COLO829 (cell line): Measurements from ENCODE around the gene IFITM1.
A peak's percentile ranks its signal among the peaks of the same experiment; 100 is the strongest.

ENCODE experiments used
- DNase-seq: peaks from one replicate; pipeline ENCODE4 v3.0.0; 2012; ENCODE audit warnings: low spot score

Gene IFITM1

GRCh38 chr11:293852-294661 is 19.8 kb upstream of the IFITM1 start:
- no peak for DNase-seq

- DNase-seq, result no peak
Measured at GRCh38 chr11:294780-295179, 19.1 kb upstream of the IFITM1 start.

DNA sequence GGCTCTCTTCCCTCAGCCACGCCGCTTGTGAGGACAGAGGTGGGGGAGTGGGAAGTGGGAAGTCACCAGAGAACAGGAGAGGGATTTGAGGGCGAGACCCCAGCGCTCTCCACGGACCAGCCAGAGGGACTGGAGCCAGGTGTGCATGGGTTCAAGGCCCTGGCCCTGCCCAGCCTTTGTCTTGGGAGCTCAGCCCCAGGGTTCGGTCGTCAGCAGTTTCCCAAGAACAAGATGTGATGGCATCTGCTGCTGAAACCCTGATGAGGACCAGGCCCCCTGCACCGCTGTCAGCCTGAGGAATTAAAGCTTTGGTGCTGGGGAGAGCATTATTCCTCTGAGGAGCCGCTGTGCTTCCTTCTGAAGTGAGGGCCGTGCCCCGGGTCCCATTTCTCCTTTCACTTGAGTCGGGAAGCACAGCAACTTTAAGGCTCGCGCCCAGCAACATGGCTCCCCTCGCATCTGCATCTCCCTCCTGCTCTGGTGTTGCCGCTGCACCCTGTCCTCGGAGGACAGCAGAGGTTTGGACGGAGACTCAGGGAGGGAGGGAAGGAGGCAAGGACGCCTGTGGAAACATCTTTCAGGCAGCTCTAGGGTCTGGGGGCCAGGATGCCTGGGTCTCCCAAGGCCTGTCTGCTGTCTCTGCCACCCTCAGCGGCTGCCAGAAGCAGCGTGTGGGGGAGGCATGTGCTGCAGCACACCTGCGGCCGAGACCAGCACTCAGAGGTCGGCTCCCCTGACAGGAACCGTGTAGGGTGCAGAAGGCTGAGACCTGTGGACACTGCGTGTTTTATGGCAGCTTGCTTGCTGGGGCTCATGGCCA is 18.3 kb upstream of the IFITM1 start:
- DNase-seq, result no peak

GRCh38 chr11:296171-297050 is 17.4 kb upstream of the IFITM1 start:
- DNase-seq, result no peak

- no peak for DNase-seq
Measured at GRCh38 chr11:297051-297585, 16.7 kb upstream of the IFITM1 start.

DNA sequence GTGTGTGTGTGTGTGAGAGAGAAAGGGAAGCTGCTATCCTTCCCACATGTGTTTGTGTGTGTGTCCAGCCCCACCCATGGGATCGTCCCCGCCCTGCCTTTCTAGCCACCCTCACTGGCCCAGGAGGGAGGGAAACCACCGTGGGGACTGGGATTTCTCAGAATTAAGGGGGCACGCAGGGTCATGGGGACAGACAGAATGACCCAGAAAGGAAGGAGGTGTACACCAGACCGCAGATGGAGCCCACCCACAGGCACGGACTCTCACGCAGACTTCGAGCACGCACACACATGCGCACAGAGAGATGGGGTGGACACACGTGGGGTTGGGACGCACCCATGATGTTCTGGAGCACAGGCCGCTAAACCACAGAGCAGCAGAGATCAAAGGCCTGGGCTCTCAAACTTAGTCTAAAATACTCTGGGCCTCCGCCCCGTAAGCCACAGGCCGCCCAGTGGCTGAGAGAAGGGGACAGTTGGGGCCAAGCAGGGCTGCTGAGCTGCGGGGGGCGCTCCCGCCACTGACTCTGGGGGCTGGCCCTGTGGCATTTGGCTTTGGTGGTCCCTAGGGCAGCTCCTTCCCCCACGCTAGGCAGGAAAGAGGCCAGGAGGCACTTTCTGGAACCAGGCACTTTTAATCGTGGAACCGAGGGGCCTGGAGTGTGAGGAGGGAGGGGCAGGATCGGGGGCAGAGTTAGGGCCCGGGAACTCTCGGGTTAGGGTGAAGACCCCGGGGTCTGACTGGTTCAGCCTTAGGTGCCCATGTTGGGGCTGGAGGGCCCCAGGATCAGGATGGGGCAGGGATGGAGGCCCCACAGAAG is 16.0 kb upstream of the IFITM1 start:
- no peak for DNase-seq

GRCh38 chr11:298406-299065 is 15.3 kb upstream of the IFITM1 start:
- no peak for DNase-seq

DNA sequence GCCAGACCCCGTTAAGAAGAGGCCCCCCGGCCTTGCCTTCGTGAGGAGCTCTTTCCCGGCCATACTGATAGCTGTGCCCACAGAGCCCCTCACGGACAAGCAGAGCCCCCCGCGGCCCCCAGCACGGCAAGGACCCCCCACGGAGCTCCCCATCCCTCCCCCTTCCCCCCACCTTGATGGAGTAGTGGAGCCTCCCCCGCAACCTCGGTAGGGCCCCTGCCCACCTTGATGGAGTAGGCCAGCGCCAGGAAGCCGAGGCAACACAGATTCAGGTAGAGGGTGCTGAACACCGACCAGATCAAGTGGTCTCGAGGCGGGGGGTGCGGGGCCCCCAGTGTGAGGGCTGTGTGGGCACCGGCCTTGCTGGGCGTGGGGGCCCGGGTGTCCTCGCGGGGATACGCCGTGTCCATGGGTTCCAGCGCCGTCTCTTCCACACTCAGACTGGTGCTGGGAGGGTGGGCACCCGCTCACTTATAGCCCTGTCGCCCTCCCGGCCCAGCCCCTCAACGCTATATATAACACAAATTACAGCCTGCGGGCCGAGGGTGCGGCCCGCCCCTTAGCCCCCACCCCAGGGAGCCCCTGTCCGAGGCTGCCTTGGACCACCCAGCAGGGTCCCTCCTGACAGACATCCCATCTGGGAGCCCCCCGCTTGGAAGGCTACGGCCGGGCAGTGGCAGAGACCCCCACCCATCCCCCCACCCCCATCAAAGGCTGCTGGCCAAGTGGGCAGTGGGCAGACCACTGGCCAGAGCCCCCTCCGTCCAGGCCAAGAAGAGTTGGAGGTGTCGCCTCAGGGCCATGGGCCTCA is 14.6 kb upstream of the IFITM1 start, which contains the start of gene IFITM5:
IFITM5 (minus strand) TSS at position 446 of the 811 bp plus-strand sequence; CDS start at position 410, 36 bp downstream.
- DNase-seq, result no peak

- DNase-seq, result no peak
Measured at GRCh38 chr11:299951-300735, 13.7 kb upstream of the IFITM1 start.

DNA sequence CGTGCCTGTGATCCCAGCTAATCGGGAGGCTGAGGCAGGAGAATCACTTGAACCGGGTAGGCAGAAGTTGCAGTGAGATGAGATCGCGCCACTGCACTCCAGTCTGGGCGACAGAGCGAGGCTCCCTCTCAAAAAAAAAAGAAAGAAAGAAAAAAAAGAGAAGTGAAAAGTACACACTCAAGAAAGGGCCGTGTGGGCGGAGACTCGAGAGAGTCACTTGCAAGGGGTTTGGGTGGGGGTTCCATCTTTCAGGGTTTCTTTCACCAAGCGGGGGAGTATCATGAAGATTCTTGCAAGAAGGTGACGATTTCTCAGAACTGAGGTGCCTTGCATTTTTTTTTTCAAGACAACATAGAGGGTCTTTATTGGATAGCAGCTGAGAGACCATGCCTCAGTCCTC is 10.5 kb upstream of the IFITM1 start:
- no peak for DNase-seq

DNA sequence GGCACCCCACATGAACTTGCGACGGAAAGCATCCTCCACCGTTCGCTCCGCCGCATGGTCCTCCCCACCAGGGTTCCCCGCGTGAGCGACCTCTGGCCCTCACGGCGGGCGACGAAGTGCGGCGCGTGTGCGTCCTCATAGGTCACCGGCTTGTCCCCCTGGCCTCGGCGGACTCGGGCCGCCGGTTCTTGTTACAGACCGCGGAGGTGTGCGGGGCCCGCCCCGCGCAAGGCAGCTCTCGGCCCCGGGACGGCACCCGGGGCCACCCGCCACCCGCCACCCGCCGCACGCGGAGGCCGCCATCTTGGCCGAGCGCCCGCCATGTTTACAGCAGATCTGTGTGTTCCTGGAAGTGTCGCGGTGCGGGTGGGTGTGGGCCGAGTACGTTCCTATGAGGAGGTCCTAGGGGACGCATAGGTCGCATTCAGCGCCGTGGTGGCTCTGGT is 9.8 kb upstream of the IFITM1 start:
- no peak for DNase-seq

DNA sequence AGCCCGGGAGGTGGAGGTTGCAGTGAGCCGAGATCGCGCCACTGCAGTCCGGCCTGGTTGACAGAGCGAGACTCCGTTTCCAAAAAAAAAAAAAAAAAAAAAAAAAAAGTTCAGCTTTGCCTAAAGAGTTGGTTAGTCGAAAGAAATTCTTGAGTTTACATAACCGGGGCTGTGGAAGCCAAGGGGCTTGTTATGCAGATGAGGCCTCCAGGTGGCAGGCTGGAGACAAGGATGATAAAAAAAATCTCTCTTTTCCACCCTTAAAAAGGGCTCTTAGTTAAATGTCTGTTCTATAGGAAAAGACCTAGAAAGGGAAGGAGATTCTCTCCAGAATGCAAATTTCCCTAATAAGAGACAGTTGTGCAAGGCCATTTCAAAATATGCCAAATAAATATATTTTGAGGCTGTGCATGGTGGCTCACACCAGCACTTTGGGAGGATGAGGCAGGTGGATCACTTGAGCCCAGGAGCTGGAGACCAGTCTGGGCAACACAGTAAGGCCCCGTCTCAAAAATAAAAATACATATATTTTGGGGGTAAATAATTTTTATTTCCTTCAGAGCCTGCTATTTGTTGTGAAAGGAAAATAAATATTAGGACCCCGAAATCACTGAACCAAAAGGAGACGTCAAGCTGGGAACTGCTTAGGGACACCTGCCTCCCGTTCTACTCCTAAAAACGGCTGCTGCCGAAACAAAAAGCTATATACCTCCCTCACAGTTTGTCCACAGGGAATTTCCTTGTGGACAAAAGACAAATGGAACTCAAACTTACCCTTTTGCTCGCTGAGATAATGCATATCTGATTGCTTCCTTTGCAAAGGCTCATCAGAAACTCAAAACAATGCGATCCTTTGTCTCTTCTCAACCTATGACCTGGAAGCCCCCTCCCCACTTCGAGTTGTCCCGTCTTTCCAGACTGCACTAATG is 8.7 kb upstream of the IFITM1 start:
- peak; percentile 82 for DNase-seq

- no peak for DNase-seq
Measured at GRCh38 chr11:305844-306211, 8.0 kb upstream of the IFITM1 start.

DNA sequence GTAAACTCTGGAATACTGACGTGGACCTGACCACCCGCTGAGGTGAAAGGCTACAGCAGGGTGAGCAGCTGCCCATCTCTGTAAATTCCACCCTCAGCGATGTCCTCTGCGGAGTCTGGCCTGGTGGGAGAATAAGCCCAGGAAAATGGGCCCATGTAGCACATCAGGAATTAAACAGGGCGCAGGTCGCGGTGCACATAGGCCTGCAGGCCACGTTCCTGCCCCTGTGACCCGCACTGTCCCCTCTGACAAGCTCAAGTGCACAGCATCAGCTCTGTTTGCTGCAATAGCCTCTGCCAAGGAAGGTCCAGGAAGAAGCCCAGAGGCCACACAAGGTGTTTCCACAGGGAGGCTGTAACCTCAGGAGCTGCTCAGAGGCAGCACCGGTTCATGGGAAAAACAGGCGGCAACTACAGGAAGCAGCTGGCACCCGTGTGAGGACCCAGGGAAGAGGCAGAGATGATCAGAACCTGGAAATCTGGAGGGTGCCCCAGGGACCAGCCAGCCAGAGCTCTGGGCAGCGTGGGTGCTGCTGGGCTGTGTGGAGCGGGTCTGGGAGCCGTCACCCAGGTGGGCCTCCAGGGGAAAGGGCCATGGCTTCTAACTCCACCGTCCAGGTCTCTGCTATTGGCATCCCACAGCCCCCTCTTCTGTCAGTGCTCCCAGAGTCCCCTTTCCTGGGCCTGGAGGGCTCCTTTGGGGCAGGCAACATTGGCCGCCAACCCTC is 7.0 kb upstream of the IFITM1 start:
- DNase-seq, result no peak

GRCh38 chr11:307766-308708 is 5.8 kb upstream of the IFITM1 start, which contains the start of gene IFITM2:
IFITM2 (plus strand) TSS chr11:307816; CDS start chr11:308193, 377 bp downstream.
- DNase-seq, result peak; percentile 45
